Prostate gland (tissue), 2 donors: Measurements from ENCODE around the gene NKX2-1. TPM values are rescaled to one million over a fixed set of nuclear protein-coding genes. Genes with fewer than 3 reads are reported as not detected.
"Not testable (repeated sequence)": the region's sequence is repeated elsewhere in the genome, so short reads cannot be mapped to it uniquely, and the experiment has no call there.

Experiments used
- DNase-seq: peaks from one replicate; pipeline ENCODE4 v3.0.0-alpha.2; 2019; ENCODE audit warnings: low spot score
- H3K27ac ChIP-seq, 2 donors: fragments of 200-600 bp; sonication (generic); 2 replicates each; pipeline ENCODE4 v1.5.1; 2017 to 2019
- H3K27me3 ChIP-seq: fragments of 200-600 bp; sonication (generic); replicated peaks from 2 replicates; pipeline ENCODE4 v1.5.1; 2019; ENCODE audit not compliant: insufficient read depth
- H3K36me3 ChIP-seq, 2 donors: fragments of 200-600 bp; sonication (generic); 1 replicate in 1 of 2; 2 replicates in 1 of 2; pipeline versions ENCODE4 v1.5.1 to v1.8.1; 2017 to 2019
- H3K4me1 ChIP-seq: fragments of 200-600 bp; sonication (generic); replicated peaks from 2 replicates; pipeline ENCODE4 v1.5.1; 2019
- H3K4me3 ChIP-seq, 2 donors: fragments of 200-600 bp; sonication (generic); 2 replicates each; pipeline ENCODE4 v1.5.1; 2017 to 2019
- H3K9me3 ChIP-seq: fragments of 200-600 bp; sonication (generic); 2 replicates; pipeline ENCODE4 v1.5.1; 2017
- CTCF ChIP-seq, 4 experiments: fragments of 200-600 bp in 2 of 4; fragments of 450-650 bp in 2 of 4; sonication (generic) in 2 of 4; IDR thresholded peaks; 1 replicate in 3 of 4; 2 replicates in 1 of 4; pipeline ENCODE4 v1.5.1; 2016 to 2019; ENCODE audit warnings: antibody characterized with exemption in 4 of 4, mild to moderate bottlenecking in 2 of 4, moderate library complexity in 2 of 4
- POLR2A ChIP-seq: fragments of 450-650 bp; IDR thresholded peaks from one replicate; pipeline ENCODE4 v1.6.1; 2016; ENCODE audit warnings: antibody characterized with exemption, mild to moderate bottlenecking
- POLR2AphosphoS5 ChIP-seq: sonication (generic); formaldehyde crosslinking; IDR thresholded peaks from one replicate; pipeline ENCODE4 v1.6.1; 2017; ENCODE audit warnings: antibody characterized with exemption
- WGBS: methylation state at CpG from one replicate; pipeline ENCODE4 v1.1.5; 2018; 5-methylcytosine and 5-hydroxymethylcytosine counted together
- intact Hi-C: fragments of 100-400 bp; cut with DNase I; formaldehyde crosslinking; loops from one replicate; pipeline ENCODE4 v1.14.2; 2022
- total RNA-seq, 2 donors: library from RNA; depleted of rRNA; stranded (reverse); fragments of >200 nt; gene quantifications; one replicate each; pipeline ENCODE4 v1.1.0, GENCODE V29; 2016

NKX2-1 gene
- total RNA-seq, 2 donors from 2014 or later = not detected

- intact Hi-C loops = no loop called here
These were observed 40.7 kb downstream of the NKX2-1 start for GRCh38 chr14:36479344-36479743.

GRCh38 chr14:36478782-36479181 lies 41.2 kb downstream of the NKX2-1 start:
- WGBS = 0% methylated on average over 1 of the region's 1 CpG
- TF ChIP-seq CTCF (IDR thresholded peaks at IDR 0.05) (no peak), POLR2A (no peak), POLR2AphosphoS5 (no peak)
- intact Hi-C loops = no loop called here
- no peak overlapping the region for H3K27ac ChIP-seq
- H3K27me3 ChIP-seq = no peaks in the 10 kb centered on the region
- no peak for DNase-seq
- no peaks in the 10 kb centered on the region for H3K9me3 ChIP-seq
- no peaks in the 10 kb centered on the region for H3K36me3 ChIP-seq
- H3K4me3 ChIP-seq = no peak overlapping the region
- H3K4me1 ChIP-seq = no peaks in the 10 kb centered on the region

More at GRCh38 chr14:36479344-36479743, 40.7 kb downstream of the NKX2-1 start:
- Histone ChIP-seq H3K36me3 (no peaks in the 10 kb centered on the region), H3K27me3 (no peaks in the 10 kb centered on the region), H3K4me3 (no peak overlapping the region), H3K9me3 (no peaks in the 10 kb centered on the region), H3K27ac (no peak overlapping the region), H3K4me1 (no peaks in the 10 kb centered on the region)
- TF ChIP-seq POLR2AphosphoS5 (no peak), POLR2A (no peak), CTCF (IDR thresholded peaks at IDR 0.05) (no peak)
- 75% methylated on average over 4 of the region's 4 CpGs for WGBS
- DNase-seq = no peak

GRCh38 chr14:36477266-36477665 lies 42.8 kb downstream of the NKX2-1 start:
- 72% methylated on average over 6 of the region's 6 CpGs for WGBS

GRCh38 chr14:36476061-36476460 lies 44.0 kb downstream of the NKX2-1 start:
- DNase-seq, H3K9me3 ChIP-seq, H3K4me1 ChIP-seq, H3K27me3 ChIP-seq, H3K27ac ChIP-seq, H3K36me3 ChIP-seq, H3K4me3 ChIP-seq, intact Hi-C loops: not testable (repeated sequence)
- WGBS = 94% methylated on average over 7 of the region's 7 CpGs

More at GRCh38 chr14:36477266-36477665, 42.8 kb downstream of the NKX2-1 start:
- no peak for DNase-seq
- no peak for TF ChIP-seq POLR2AphosphoS5
- no peak for TF ChIP-seq POLR2A
- TF ChIP-seq CTCF (IDR thresholded peaks at IDR 0.05) = no peak
- Histone ChIP-seq H3K4me1 (no peaks in the 10 kb centered on the region), H3K4me3 (no peak overlapping the region), H3K27ac (no peak overlapping the region), H3K36me3 (no peaks in the 10 kb centered on the region), H3K27me3 (no peaks in the 10 kb centered on the region), H3K9me3 (no peaks in the 10 kb centered on the region)
- intact Hi-C loops = no loop called here

GRCh38 chr14:36474593-36474992 lies 45.4 kb downstream of the NKX2-1 start:
- no peaks in the 10 kb centered on the region for H3K36me3 ChIP-seq
- no peak for TF ChIP-seq CTCF (IDR thresholded peaks at IDR 0.05)
- no peak for TF ChIP-seq POLR2A
- no peak for TF ChIP-seq POLR2AphosphoS5
- 69% methylated on average over 4 of the region's 4 CpGs for WGBS
- no peaks in the 10 kb centered on the region for H3K9me3 ChIP-seq
- no peaks in the 10 kb centered on the region for H3K4me1 ChIP-seq
- DNase-seq = no peak
- no peak overlapping the region for H3K27ac ChIP-seq
- H3K27me3 ChIP-seq = no peaks in the 10 kb centered on the region
- intact Hi-C loops = no loop called here
- H3K4me3 ChIP-seq = no peak overlapping the region
